ENCODE measurements around the gene OLIG3.

The OLIG3 gene

DNA sequence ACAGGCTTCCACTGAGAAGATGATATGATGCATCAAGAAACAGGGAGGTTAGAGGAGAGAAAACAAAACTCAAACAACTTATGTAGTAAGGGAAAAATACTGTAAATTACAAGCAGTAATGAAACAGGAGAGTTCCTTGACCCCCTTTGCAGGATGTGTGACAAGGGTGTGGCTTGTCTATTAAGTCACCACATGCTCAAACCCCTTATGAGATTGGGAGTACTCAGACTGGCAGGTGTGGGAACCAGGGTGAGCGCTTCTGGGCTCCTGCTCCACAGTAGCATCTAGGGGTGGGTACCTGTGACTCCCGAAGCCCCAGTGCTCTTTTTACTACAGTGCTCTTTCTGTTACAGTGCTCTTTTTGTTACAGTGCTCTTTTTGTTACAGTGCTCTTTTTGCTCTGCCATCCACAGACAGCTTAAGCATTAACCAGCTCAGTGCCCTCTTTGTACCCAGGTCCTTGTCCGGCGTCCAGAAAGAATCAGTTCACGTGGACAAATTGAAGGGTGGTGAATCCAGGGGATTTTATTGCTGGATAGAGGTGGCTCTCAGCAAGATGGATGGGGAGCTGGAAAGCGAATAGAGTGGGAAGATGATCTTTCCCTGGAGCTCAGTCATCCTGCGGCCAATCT lies 28.7 kb downstream of the OLIG3 start:
- no peak for DNase-seq

DNA sequence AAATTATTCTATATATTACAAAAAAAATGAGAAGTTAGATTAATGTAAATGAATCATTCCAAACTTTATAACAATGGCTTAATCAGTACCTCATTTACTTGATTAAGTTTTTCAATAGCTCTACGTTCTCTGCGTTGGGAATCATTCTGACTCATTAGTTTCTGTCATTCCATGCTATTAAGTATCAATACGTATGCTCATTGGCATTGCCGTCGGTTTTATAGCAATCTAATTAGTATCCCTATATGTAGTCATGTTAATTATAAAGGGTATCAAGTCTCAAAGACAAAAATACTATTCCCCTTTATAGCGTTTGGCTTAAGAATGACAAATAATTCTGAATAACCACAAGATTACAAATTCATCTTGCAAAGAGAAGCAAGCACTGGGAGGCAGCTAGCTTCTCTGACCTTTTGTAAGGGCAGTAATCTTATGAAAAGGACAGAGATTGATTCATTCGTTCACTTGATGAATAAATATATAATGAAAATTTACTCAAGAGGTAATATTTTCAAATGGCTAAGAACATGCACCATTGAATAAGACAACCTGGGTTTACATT lies 41.8 kb downstream of the OLIG3 start:
- no peak for DNase-seq

DNA sequence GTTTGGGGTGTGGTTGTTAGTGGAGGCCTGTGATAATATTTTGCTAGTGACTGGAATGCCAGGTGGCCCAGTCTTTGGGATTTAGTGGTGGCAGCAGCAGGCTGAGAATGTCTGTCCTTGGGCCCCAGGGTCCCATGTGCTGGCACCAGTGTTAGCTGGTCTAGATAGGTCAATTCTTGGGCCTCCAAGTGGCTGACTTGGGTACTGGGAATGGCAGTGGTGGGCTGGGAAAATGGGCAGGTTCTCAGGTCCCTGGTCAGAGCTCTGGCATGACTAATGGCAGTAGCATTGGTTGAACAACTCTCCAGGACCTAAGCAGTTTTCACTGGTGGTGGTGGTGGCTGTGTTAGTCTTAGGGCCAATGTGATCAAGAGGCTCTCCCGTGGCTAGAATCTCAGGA lies 50.3 kb downstream of the OLIG3 start:
- DNase-seq: no peak
